ENCODE results near the gene ARFRP1. TPM values are rescaled to one million over a fixed set of nuclear protein-coding genes. Genes with fewer than 3 reads are reported as not detected.
A peak's percentile ranks its signal among the peaks of the same experiment; 100 is the strongest.

ARFRP1 gene
- total and polyA plus RNA-seq, 2 of the 13 experiments (the other 11 are each of a cell fraction or from before 2014, with no cell fraction given), result 32.0 to 51.1 TPM

GRCh38 chr20:63739130-63740069 lies 31.6 kb upstream of the ARFRP1 start, which contains the start of gene SLC2A4RG (continued):
- TF ChIP-seq ZNF142 (CRISPR knock-in tag; IDR thresholded peaks at IDR 0.05), result peak; percentile 79
- TF ChIP-seq ZSCAN5A (CRISPR knock-in tag; IDR thresholded peaks at IDR 0.05; ENCODE audit: borderline replicate concordance), result peak; percentile 72; the same call in 1 of the 2 replicates
- TF ChIP-seq POLR2A (IDR thresholded peaks at IDR 0.05; ENCODE audit: insufficient read depth in 1 of 2, low read depth in 2 of 2, low read length in 2 of 2), result peak in 1 of 2 experiments; percentile 54; a peak in 2 of 4 replicates
- TF ChIP-seq DR1 (CRISPR knock-in tag; IDR thresholded peaks at IDR 0.05), result no peak; the same call in 1 of the 2 replicates
- peak; percentile 87 for TF ChIP-seq HDAC2 (CRISPR knock-in tag; IDR thresholded peaks at IDR 0.05)
- TF ChIP-seq KDM5A (IDR thresholded peaks at IDR 0.05; ENCODE audit: borderline replicate concordance, low read length), result peak; percentile 29; the same call in 1 of the 2 replicates
- TF ChIP-seq ZNF496 (CRISPR knock-in tag; IDR thresholded peaks at IDR 0.05; ENCODE audit: insufficient replicate concordance), result no peak
- TF ChIP-seq DZIP1 (CRISPR knock-in tag; IDR thresholded peaks at IDR 0.05), result no peak
- TF ChIP-seq MBNL3 (CRISPR knock-in tag; conservative IDR thresholded peaks at IDR 0.05), result no peak
- TF ChIP-seq NFAT5 (CRISPR knock-in tag; IDR thresholded peaks at IDR 0.05), result peak; percentile 94; the same call in 1 of the 2 replicates
- peak; percentile 37; the same call in 1 of the 2 replicates for TF ChIP-seq ZNF335 (CRISPR knock-in tag; IDR thresholded peaks at IDR 0.05)
- peak; percentile 82 for TF ChIP-seq ZNF891 (CRISPR knock-in tag; IDR thresholded peaks at IDR 0.05)
